Activated CD8-positive, alpha-beta T cell treated with anti-CD3 and anti-CD28 coated beads for 36 hours (primary cell): ENCODE measurements around the gene RXRA. TPM values are rescaled to one million over a fixed set of nuclear protein-coding genes. Genes with fewer than 3 reads are reported as not detected.

Experiments
- ATAC-seq: fragments of 200-7000 bp; cut with Tn5 transposase; one replicate; pipeline ENCODE4 v1.10.0; 2021; ENCODE audit warnings: mild to moderate bottlenecking, moderate library complexity
- CTCF ChIA-PET: fragments of 350-600 bp; sonication (Branson Sonifier 250); formaldehyde crosslinking; loops from one replicate; lab custom pipeline; 2021; ENCODE audit warnings: antibody characterized with exemption; lab: Charles Lee
- POLR2A ChIA-PET: fragments of 350-600 bp; sonication (Branson Sonifier 250); formaldehyde crosslinking; loops from one replicate; lab custom pipeline; 2021; ENCODE audit warnings: antibody characterized with exemption; lab: Charles Lee
- DNase-seq: peaks from one replicate; pipeline ENCODE4 v3.0.0-alpha.2; 2020
- H3K27ac Mint-ChIP-seq: one replicate; pipeline ENCODE4 v1.8.0; 2021; ENCODE audit warnings: mild to moderate bottlenecking, mixed read lengths
- H3K27me3 Mint-ChIP-seq: one replicate; pipeline ENCODE4 v1.8.0; 2021; ENCODE audit warnings: mixed read lengths
- H3K36me3 Mint-ChIP-seq: one replicate; pipeline ENCODE4 v1.8.0; 2021; ENCODE audit warnings: low read depth, mixed read lengths
- H3K4me1 Mint-ChIP-seq: one replicate; pipeline ENCODE4 v1.8.0; 2021; ENCODE audit warnings: low read depth, mixed read lengths
- H3K4me3 Mint-ChIP-seq: one replicate; pipeline ENCODE4 v1.8.0; 2021; ENCODE audit warnings: mild to moderate bottlenecking, moderate library complexity, mixed read lengths
- H3K9me3 Mint-ChIP-seq: one replicate; pipeline ENCODE4 v1.8.0; 2021; ENCODE audit warnings: mixed read lengths
- intact Hi-C: fragments of 100-400 bp; cut with micrococcal nuclease; formaldehyde crosslinking; loops from one replicate; pipeline ENCODE4 v1.10.0; 2022
- total RNA-seq, 2 experiments: library from RNA; stranded (reverse); gene quantifications; one replicate each; pipeline ENCODE4 v1.2.3, GENCODE V29; 2021
- TF ChIP-seq, protein P1 (sequence below): fragments of 200-600 bp; IDR thresholded peaks from one replicate; pipeline ENCODE4 v1.8.0; 2022; ENCODE audit warnings: antibody characterized with exemption, mild to moderate bottlenecking

RXRA gene
- total RNA-seq, 2 experiments from 2014 or later = 23.2 to 23.8 TPM

DNA sequence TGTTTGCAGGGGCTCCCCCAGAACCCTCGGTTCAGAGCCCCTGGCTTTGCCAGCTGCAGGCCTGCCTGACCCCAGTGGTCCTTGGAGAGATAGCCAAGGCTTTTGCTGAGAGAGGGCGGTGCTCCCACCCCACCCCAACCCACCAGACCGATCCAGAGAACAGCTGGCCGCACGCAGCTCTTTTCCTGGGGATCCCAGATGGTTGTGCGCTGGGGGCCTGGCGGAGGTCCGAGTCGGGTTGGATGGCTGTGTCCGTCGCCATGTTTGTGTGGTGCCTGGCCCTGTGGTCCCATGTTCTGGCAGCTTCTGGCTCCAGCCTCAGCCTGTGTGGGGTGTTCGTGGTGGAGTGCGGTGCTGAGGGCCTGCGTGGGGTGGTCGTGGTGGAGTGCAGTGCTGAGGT lies 97.5 kb downstream of the RXRA start:
- Mint-ChIP-seq H3K4me1 (no peaks in the 10 kb centered on the region), H3K9me3 (no peaks in the 10 kb centered on the region), H3K27me3 (no peaks in the 10 kb centered on the region), H3K36me3 (no peaks in the 10 kb centered on the region), H3K27ac (no peak overlapping the region), H3K4me3 (no peak overlapping the region)
- POLR2A ChIA-PET = interaction anchor here (0.6 kb wide), 1 partner anchor 128 kb away, joined by 3 read pairs; no protein-coding TSS in a partner anchor
- CTCF ChIA-PET = no interaction called here
- intact Hi-C loops = no loop called here
- DNase-seq (no peak), ATAC-seq (no peak)
- TF ChIP-seq, protein P1, sequence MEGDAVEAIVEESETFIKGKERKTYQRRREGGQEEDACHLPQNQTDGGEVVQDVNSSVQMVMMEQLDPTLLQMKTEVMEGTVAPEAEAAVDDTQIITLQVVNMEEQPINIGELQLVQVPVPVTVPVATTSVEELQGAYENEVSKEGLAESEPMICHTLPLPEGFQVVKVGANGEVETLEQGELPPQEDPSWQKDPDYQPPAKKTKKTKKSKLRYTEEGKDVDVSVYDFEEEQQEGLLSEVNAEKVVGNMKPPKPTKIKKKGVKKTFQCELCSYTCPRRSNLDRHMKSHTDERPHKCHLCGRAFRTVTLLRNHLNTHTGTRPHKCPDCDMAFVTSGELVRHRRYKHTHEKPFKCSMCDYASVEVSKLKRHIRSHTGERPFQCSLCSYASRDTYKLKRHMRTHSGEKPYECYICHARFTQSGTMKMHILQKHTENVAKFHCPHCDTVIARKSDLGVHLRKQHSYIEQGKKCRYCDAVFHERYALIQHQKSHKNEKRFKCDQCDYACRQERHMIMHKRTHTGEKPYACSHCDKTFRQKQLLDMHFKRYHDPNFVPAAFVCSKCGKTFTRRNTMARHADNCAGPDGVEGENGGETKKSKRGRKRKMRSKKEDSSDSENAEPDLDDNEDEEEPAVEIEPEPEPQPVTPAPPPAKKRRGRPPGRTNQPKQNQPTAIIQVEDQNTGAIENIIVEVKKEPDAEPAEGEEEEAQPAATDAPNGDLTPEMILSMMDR = no peak

DNA sequence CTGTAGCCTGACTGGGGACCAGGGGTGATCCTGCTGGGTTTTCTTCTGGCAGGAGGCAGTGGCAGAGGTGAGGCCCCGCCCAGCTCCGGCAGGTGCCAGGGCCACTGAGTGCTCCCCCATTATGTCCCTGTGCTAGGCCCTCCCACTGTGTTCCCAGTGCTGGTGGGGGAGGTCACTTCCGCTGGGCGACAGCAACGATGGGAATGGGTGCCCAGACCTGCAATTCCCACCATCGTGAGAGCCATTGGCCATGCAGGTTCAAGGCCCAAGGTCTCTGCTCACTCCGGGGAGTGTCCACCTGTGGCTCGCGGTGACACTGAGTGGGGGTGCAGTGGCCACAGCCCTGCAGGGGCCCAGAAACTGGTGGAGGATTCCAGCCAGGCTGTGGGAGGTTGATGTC lies 98.6 kb downstream of the RXRA start:
- H3K27ac Mint-ChIP-seq = no peak overlapping the region

DNA sequence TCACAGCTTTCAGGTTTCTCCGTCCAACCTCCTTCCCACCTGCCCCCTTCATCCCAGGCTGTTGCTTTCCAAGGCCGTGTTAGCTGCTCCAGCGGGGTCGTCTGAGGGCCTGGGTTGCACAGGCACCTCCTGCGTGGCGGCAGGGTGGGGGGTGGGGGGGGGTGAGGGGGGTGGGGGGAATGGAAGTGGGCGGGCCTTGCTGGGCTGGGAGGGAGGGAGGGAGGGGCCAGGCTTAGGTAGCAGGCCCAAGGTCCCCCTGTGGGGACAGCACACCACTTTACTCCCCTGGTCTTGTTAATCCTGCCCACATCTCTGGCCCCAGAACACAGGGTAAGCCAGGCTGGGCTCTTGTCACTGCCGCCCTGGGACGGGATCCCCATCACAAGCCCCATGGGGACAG lies 99.1 kb downstream of the RXRA start:
- no peaks in the 10 kb centered on the region for H3K27me3 Mint-ChIP-seq
- DNase-seq (no peak), ATAC-seq (no peak)
- H3K4me3 Mint-ChIP-seq = no peak overlapping the region
- TF ChIP-seq, protein P1 = no peak
- no peak overlapping the region for H3K27ac Mint-ChIP-seq
- POLR2A ChIA-PET = no interaction called here
- H3K36me3 Mint-ChIP-seq = no peaks in the 10 kb centered on the region
- intact Hi-C loops = no loop called here
- no peaks in the 10 kb centered on the region for H3K9me3 Mint-ChIP-seq
- CTCF ChIA-PET = no interaction called here
- no peaks in the 10 kb centered on the region for H3K4me1 Mint-ChIP-seq

More for the DNA sequence above, 98.6 kb downstream of the RXRA start:
- intact Hi-C loops = no loop called here
- TF ChIP-seq, protein P1 = no peak
- DNase-seq = no peak
- POLR2A ChIA-PET = no interaction called here
- CTCF ChIA-PET = no interaction called here
- ATAC-seq = no peak
- H3K4me3 Mint-ChIP-seq = no peak overlapping the region
- no peaks in the 10 kb centered on the region for H3K4me1 Mint-ChIP-seq
- H3K27me3 Mint-ChIP-seq = no peaks in the 10 kb centered on the region
- no peaks in the 10 kb centered on the region for H3K9me3 Mint-ChIP-seq
- H3K36me3 Mint-ChIP-seq = no peaks in the 10 kb centered on the region

DNA sequence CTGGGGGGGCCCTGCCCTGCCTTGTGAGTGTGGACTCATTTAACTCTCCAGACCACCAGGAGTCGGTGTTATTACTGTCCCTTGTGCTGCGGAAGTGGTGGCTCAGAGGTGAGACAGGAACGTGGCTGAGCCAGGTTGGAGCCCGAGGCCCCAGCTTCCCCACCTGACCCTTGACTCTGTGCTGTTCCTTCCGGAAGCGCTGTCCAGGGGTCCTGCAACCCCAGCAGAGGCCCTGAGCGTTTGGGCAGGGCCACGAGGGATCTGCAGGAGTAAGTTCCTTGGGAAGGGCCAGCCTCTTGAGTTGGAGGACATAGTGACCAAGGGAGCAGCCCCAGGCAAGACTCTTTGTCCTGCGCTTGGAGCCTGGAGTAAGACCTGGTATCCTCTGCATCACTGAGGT lies 99.6 kb downstream of the RXRA start:
- CTCF ChIA-PET = no interaction called here
- Mint-ChIP-seq H3K36me3 (no peaks in the 10 kb centered on the region), H3K9me3 (no peaks in the 10 kb centered on the region), H3K4me1 (no peaks in the 10 kb centered on the region), H3K27me3 (no peaks in the 10 kb centered on the region), H3K4me3 (no peak overlapping the region), H3K27ac (no peak overlapping the region)
- intact Hi-C loops = no loop called here
- ATAC-seq (no peak), DNase-seq (no peak)
- TF ChIP-seq, protein P1 = no peak
- POLR2A ChIA-PET = interaction anchor here (1.1 kb wide), 1 partner anchor 30 kb away, joined by 3 read pairs; no protein-coding TSS in a partner anchor

DNA sequence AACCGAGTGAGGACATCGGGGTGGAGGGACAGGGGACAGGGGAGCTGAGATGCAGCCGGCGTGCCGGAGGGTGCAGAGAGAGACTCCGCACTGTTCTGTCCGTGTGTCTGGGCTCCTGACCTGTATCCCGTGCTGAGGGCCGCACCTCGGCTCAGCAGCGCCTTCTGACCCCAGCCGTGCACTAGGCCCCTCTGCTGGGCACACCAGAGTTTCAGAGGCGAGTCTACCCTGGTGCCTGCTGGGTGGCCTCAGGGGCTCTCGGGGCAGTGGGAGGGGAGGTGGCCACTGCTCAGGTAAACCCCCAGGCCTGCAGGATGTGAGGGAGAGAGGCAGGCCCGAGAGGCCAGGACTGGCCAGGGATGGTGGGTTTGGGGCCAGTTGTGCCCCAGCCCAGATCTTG lies 100.2 kb downstream of the RXRA start:
- no peak for ATAC-seq
- ChIA-PET CTCF (no interaction called here), POLR2A (interaction anchor here (1.1 kb wide), 1 partner anchor 29 kb away, joined by 3 read pairs; no protein-coding TSS in a partner anchor)
- H3K36me3 Mint-ChIP-seq = no peaks in the 10 kb centered on the region
- no peaks in the 10 kb centered on the region for H3K4me1 Mint-ChIP-seq
- no peak overlapping the region for H3K27ac Mint-ChIP-seq
- no peaks in the 10 kb centered on the region for H3K9me3 Mint-ChIP-seq
- TF ChIP-seq, protein P1 = no peak
- intact Hi-C loops = no loop called here
- H3K27me3 Mint-ChIP-seq = no peaks in the 10 kb centered on the region
- DNase-seq = no peak
- H3K4me3 Mint-ChIP-seq = no peak overlapping the region
